HG02840 (cell line): ENCODE data around the gene SHFL.

Experiments used
- ATAC-seq: cut with Tn5 transposase; IDR thresholded peaks from one replicate; pipeline ENCODE4 v1.9.1; 2021; ENCODE audit warnings: mild to moderate bottlenecking, moderate library complexity, moderate number of reproducible peaks; ENCODE audit not compliant: unreplicated experiment, low FRiP score

SHFL gene

DNA sequence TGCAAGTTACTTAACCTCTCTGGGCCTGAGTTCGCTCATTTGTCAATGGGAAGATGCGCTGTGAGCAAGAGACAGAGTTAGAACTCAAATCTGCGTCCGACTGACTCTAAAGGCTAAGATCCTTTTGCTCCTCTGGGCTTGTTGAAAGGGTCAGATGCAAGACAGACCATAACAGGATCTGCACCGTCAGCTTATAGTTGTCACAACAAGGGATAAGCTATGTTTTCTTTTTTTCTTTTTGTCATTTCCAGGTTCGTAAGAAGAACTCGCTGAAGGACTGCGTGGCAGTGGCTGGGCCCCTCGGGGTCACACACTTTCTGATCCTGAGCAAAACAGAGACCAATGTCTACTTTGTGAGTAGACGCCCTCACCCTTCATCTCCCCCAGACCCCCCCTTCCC is 21.1 kb downstream of the SHFL start:
- ATAC-seq: no peak

DNA sequence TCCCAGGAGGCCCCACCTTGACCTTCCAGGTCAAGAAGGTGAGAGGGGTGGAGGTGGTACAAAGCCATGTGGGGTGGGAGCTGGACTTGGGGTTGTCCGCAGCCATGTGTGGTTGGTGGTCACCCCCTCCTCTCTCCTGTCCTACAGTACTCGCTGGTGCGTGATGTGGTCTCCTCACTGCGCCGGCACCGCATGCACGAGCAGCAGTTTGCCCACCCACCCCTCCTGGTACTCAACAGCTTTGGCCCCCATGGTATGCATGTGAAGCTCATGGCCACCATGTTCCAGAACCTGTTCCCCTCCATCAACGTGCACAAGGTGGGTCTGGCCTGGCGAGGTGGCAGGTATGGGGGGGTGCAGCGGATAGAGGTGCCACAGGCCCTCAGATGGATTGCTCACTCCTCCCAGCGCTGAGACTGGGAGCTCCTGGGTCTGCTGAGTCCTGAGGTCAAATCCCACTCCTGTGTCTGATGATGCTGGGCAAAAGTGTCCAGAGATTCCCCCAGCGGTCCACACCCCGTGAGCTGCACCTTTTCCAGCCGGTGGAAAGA is 21.8 kb downstream of the SHFL start:
- ATAC-seq: no peak

DNA sequence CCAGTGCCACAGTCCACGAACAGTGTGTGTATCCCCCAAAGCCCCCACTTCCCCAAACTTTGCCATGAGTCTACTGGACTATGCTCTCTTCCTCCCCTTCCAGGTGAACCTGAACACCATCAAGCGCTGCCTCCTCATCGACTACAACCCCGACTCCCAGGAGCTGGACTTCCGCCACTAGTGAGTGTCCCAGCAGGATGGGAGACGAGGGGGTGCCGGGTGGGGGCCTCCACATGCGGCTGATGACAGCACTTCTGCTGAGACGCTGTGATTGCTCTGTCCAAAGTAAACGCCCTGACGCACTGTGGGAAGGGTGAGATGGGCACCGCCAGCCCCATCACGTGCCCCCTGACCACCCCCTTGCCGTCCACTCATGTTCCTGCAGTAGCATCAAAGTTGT is 23.4 kb downstream of the SHFL start:
- ATAC-seq: no peak

DNA sequence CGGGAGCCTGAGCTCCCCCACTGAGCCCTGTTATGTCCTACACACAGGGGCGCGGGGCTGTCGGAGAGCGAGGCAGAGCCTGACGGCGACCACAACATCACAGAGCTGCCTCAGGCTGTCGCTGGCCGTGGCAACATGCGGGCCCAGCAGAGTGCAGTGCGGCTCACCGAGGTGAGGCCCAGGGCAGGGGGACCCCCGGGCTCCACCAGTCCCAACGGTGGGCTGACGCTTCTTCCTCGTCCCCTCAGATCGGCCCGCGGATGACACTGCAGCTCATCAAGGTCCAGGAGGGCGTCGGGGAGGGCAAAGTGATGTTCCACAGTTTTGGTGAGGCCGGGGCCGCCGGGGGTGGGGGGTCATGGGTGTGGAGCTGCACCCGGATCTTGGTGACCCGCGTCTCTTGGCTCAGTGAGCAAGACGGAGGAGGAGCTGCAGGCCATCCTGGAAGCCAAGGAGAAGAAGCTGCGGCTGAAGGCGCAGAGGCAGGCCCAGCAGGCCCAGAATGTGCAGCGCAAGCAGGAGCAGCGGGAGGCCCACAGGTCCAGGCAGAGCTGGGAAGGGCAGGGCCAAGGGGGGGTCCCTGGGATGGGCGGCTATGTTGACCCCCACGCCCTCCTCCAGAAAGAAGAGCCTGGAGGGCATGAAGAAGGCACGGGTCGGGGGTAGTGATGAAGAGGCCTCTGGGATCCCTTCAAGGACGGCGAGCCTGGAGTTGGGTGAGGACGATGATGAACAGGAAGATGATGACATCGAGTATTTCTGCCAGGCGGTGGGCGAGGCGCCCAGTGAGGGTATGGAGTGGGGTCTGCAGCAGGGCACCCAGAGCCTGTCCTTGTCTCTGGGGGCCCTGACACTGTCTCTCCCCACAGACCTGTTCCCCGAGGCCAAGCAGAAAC is 24.2 kb downstream of the SHFL start:
- ATAC-seq: no peak

DNA sequence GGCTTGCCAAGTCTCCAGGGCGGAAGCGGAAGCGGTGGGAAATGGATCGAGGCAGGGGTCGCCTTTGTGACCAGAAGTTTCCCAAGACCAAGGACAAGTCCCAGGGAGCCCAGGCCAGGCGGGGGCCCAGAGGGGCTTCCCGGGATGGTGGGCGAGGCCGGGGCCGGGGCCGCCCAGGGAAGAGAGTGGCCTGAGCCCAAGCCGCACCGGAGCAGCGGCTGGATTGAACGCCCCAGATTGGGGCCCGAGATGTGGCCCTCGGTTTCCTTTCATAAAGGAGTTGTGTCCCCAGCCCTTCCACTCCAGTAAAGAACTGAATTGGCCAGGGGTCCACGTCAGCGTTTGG is 24.8 kb downstream of the SHFL start:
- ATAC-seq: no peak

DNA sequence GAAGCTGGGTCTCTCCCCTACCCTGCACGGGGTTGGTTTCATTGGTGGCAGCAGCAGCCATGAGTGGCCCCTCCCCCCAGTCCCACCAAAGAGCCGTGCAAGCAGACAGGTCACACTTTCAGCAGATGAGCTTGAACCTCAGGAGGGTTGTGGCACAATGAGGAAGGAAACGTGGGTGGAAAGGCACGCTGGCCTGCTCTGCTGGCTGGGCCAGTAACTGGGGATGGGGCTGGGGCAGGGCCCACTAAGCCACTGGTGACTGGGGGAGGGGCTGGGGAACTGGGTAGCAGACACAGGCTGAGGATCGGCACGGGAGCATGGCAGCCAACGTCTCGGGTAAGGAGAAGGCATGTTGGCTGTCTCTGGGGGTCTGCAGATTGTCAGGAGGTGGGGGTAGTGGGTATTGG is 25.3 kb downstream of the SHFL start, which contains the start of gene P2RY11:
Gene P2RY11, plus strand, starts transcription at position 289 of the 407 bp plus-strand sequence. Its CDS starts 29 bp downstream, at position 318.
- no peak for ATAC-seq

DNA sequence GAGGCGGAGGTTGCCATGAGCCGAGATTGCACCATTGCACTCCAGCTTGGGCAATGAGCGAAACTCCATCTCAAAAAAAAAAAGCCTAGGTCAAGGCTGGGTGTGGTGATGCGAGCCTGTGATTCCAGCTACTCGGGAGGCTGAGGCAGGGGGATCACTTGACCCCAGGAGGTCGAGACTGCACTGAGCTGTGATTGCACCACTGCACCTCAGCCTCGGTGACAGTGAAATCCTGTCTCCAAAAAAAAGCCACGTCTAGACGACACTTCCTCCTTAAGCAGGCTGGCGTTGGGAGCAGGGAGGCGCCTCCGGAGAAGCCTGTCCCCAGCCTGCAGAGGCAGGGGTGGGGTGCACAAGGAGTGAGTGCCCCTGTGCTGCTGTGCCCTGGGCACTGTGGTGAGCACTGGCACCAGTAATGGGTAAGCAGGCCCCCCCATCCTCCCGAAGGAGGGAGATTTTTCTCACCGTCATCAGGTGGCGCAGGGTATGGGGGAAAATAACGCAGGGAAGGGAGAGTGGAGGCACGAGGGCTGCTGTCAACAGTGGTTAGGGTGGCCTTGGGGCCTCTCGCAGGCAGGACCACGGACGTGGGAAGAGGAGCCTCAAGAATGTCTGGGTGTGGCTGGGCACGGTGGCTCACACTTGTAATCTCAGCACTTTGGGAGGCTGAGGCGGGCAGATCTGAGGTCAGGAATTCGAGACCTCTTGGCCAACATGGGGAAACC is 26.1 kb downstream of the SHFL start:
- ATAC-seq: no peak

DNA sequence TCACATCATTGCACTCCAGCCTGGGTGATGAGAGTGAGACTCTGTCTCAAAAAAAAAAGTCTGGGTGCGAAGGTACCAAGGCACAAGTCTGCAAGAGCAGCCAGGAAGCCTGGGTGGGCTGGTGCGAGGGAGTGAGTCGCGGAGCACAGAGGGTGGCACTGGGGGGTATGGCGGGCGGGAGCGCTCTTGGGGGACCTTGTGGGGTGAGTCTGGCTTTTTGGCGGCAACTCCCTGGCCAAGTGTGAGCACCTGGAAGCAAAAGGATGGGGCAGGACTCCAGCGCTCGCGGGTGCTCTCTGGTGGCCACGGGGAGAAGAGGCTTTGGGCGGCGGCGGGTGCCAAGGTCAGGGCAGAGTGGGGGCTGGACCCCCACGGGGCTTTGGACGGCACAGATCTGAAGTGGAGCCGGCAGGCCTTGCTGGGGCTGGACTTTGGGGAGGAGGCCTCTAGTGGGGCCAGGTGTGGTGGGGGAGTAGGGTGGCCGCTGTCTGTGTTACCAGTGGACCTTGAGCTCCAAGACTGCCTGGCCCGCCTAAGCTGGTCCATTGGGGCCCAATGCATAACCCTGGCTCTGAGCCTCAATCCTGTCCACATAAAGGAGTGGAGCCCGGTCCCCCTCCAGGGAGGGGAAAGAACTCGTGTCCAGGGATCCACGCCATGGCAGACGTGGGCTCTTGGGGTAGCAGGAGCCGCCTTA is 26.9 kb downstream of the SHFL start:
- ATAC-seq: no peak

DNA sequence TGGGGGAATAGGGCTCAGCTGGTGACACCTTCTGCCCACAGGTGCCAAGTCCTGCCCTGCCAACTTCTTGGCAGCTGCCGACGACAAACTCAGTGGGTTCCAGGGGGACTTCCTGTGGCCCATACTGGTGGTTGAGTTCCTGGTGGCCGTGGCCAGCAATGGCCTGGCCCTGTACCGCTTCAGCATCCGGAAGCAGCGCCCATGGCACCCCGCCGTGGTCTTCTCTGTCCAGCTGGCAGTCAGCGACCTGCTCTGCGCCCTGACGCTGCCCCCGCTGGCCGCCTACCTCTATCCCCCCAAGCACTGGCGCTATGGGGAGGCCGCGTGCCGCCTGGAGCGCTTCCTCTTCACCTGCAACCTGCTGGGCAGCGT is 27.5 kb downstream of the SHFL start:
- ATAC-seq: no peak

DNA sequence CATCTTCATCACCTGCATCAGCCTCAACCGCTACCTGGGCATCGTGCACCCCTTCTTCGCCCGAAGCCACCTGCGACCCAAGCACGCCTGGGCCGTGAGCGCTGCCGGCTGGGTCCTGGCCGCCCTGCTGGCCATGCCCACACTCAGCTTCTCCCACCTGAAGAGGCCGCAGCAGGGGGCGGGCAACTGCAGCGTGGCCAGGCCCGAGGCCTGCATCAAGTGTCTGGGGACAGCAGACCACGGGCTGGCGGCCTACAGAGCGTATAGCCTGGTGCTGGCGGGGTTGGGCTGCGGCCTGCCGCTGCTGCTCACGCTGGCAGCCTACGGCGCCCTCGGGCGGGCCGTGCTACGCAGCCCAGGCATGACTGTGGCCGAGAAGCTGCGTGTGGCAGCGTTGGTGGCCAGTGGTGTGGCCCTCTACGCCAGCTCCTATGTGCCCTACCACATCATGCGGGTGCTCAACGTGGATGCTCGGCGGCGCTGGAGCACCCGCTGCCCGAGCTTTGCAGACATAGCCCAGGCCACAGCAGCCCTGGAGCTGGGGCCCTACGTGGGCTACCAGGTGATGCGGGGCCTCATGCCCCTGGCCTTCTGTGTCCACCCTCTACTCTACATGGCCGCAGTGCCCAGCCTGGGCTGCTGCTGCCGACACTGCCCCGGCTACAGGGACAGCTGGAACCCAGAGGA is 28.0 kb downstream of the SHFL start:
- no peak for ATAC-seq

DNA sequence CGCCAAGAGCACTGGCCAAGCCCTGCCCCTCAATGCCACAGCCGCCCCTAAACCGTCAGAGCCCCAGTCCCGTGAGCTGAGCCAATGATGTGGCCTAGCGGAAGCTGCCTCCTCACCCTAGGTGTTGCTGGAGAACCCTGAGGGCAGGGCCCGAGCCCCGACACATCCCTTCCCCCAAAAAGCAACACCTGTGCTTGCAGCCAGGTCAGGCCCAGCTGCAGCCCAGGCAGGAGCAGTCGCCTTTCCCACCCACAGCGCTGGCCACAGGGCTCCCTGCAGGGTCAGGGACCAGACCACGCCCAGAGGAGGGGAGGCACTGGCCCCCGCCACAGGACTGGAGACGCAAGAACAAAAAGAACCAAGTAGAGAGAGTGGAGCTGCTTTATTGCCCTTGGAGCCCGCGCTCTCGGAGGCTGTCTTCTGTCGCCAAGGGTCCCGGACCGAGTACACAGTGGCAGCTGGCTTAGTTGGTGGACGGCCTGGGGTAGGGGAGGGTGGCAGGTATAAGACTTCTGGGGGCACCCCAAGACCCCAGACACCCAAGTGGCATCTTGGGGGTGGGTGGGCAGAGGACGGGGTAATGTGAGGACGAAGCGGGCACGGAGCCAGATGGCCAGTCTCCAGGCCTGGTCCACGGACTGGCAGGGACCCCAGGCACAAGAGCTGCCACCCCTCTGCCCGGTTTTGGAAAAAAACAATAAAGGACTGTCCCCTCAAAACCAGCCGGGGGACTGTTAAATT is 28.7 kb downstream of the SHFL start:
- ATAC-seq: no peak

DNA sequence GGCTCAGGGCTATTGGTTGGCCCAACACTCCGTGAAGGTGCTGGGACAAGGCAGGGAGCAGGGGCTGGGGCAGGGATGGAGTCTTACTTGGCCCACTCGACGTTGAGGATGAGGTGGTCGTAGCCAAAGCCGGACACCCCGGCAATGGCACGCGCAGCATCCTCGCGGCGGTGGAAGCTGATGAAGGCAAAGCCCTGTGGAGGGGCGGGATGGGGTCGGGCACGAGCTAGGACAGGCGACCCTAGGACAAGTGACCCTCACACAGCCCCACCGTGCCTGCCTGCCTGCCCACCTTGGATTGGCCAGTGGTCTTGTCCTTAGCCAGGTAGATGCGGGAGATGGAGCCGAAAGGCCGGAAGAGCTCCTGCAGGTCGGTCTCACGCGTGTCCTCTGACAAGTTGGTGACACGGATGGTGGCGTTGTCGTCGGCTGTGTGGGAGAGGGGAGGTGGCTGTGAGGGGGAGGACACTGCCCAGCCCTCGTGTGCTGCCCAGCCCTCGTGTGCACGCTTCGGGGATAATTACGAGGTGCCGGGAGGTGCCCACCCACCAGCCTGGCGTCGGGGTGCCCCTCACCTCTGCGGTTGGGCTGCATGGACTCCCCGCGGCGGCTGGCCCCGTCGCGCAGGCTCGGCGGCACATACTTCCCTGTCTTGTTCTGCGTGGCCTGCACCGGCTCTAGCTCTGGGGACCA is 29.4 kb downstream of the SHFL start:
- ATAC-seq: no peak

DNA sequence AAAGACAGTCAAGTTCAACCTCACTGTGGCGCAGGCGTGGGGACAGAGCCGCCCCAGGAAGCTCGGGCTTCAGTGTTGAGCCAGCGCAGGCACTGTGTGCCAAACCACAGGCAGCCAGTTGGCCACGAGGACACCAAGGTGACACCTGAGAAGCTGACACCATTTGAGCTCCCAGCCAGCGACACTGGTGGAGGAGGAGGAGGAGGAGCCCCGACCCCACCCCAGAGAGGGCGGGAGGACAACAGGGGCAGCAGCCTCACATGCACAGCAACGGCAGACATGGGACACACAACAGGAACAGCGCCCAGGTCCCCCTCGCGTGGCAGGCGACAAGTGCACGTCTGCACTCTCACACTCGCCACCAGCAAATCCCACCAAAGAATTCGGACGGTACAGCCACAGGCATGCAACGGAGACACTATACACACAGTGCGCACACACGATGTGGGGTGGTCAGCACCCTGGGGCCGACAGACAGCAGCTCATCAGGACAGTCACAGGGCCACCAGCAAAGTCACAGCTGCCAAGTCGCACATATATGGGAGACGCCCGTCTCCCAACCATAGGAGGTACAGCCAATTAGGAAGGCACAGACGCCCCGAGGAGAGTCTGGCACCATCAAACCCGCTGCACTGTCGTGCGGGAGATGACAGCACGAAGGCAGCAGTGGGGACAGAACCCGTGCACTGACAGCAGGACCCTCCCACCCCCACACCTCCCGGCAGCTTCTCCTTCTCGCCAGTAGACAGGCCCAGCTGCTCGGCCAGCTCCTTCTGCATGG is 30.2 kb downstream of the SHFL start:
- no peak for ATAC-seq

DNA sequence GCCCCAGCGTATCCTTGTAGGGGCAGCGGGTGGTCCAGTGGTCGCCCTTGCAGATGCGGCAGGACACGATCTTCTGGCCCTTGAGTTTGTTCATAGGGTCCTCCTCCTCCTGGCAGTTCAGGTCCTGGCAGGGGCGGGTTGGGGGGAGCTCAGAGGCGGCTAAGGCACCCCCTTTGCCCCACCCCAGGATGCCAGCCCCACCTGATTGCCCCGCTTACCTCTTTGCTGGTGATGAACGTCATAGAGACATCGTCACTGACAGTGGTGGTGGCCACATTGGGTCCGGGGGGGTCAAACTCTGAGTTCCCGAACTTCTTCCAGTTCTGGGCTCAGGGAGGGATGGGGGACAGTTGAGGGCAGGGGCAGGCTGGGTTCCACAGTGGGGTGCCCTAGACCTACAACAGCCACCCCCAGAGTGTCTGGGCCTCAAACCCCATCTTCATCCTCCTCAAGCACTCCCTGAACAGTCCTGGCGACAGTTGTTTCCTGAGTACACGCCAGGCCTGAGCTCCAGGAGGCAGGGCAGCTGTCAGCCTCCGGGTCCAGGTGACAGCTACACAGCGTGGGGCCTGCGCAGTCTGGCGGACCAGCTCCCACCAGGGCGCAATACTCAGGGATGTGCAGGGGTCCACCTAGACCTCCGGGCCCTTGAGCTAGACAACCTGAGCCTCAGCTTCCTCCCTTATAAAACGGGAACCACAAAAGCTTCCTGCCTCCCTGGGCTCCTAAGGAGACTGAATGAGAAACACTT is 30.9 kb downstream of the SHFL start:
- no peak for ATAC-seq

DNA sequence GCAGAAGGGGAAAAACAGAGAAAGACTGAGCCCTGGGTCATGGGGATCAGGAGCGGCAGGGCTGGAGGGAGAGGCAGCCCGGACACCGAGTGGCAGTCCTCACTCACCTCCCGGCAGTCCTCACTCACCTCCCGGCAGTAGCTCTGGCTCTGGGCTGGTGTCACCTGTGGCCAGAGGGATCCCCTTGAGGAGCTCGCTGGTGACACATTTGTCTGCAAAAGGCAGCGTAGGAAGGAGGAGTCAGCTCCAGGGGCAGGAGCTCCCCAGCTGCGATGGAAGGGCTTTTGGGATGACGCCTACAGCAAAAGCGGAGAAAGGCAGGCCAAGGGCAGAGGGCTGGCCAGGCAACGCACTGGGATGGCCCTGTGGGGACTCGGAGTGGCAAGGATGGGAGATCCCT is 32.8 kb downstream of the SHFL start:
- ATAC-seq: no peak

DNA sequence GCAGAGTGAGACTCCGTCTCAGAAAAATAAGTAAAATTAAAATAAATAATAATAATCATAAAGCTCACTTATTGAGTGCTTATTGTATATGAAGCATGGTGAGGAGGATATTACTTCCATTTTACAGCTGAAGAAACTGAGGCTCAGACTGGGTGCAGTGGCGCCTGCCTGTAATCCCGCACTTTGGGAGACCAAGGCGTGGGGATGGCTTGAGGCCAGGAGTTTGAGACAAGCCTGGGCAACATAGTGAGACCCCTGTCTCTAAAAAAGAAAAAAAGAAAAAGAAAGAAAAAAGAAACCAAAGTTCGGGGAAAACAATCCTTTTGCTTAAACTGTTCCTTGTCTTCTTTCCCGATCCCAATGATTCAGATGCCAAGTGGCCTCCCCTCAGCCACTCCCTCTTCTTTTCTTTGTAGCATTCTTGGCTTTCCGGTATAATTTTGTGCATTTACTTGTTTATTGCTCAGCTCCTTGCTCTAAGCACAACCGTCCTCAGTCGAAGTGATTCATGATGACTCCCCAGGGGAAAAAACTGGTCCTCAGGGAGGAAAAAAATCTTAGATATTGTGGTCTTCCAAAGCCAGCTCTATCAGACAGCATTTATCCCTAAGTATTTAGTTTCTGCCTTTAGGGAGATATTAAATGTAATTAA is 34.5 kb downstream of the SHFL start:
- no peak for ATAC-seq

DNA sequence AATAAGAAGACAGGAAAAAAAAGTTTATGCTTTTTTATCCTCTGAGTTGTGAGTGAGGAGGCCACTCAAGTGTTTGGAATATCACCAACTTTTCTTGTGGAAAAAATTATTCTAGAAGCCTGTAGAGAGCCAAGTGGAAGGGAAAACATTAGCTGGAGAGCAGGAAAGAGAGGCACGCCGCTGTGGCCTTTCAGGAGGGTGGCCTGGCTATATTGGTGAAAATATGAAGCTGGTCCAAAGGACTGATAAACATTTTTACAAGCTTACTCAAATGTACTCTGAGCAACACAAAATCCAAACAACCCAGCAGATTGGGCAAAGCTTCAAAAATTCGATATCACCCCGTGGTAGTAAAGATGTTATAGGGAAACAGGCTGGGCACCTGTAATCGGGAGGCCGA is 35.9 kb downstream of the SHFL start:
- ATAC-seq: no peak
